ENCODE results near the gene GPR141. TPM values are rescaled to one million over a fixed set of nuclear protein-coding genes. Genes with fewer than 3 reads are reported as not detected.

GPR141 gene
- total RNA-seq (2022; extraction: Qiagen RNA extraction), result not detected in 5 replicates

DNA sequence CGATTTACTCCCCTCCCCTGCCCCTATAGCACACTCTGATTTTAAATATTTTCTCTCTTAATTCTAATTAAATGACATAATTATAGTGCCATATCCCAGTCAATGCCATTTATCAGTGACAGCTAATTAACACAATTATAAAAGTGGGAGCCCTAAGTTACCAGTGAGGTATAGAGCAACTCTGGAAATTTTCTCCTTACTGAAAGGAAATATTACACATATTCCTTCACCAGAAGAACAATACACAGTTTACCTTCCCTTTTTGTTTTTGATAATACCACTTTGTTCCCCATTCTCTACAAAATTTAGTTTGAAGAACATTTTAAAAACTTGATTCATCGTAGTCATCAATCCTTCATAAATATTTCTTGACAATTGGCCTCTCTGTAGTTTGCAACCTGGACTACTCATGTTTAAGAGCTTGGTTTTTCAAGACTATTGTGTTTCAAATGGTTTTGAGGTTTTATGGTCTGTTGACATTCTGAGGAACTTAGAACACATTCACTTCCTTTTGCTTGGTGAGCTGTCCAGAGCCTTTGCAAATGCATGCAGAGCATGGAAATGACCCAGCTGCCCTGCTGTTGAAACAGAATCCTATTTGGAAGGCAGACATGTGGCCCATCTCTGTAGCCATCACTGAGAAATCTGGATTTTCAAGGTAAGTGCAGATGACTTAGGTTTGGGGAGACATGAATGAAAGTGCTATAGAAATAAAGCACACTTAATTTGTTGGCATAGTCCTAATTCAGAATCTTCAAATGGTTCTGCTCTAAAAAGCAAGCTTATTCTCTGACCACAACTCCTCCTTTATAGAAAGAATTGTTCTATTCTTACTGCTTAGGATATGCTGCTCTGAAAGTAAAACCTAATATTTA, at the start of gene GPR141:
Gene GPR141 (plus strand): TSS at position 521 of the 875 bp plus-strand sequence. CDS start 56,628 bp downstream, outside the sequence.

Other genes with a start within 250 kb of the GPR141 start
- 2.8 to 4.0 TPM (median 3.0 TPM) in 5 replicates for gene ELMO1, start 234.9 kb upstream of the GPR141 start, total RNA-seq (2022; extraction: Qiagen RNA extraction)
- not detected in 5 replicates for gene NME8, start 164.8 kb downstream of the GPR141 start, total RNA-seq (2022; extraction: Qiagen RNA extraction)
- 3.0 to 4.4 TPM (median 3.3 TPM) in 5 replicates for gene SFRP4, start 233.1 kb downstream of the GPR141 start, total RNA-seq (2022; extraction: Qiagen RNA extraction)
- gene EPDR1, start 236.9 kb downstream of the GPR141 start, total RNA-seq (2022; extraction: Qiagen RNA extraction), result 67.6 to 80.1 TPM (median 76.8 TPM) in 5 replicates